ENCODE measurements around the gene TBC1D1.

Gene TBC1D1

GRCh38 chr4:38099908-38100407, 209.1 kb downstream of the TBC1D1 start:
- Histone ChIP-seq H3K27me3 (ENCODE audit: control insufficient read depth, insufficient read depth, low read length) (no peaks in the 10 kb centered on the region), H3K4me1 (ENCODE audit: control insufficient read depth, insufficient read depth, low read length) (no peaks in the 10 kb centered on the region), H3K36me3 (ENCODE audit: control insufficient read depth, insufficient read depth, low read length) (peaks cover 35% of the 10 kb centered on the region), H3K9me3 (ENCODE audit: control insufficient read depth, insufficient read depth, low read depth, low read length) (no peaks in the 10 kb centered on the region), H3K4me3 (ENCODE audit: low read depth, low read length) (no peak overlapping the region), H3K27ac (ENCODE audit: low read depth, low read length) (no peak overlapping the region), H3K9ac (ENCODE audit: low read length) (no peak overlapping the region)

DNA sequence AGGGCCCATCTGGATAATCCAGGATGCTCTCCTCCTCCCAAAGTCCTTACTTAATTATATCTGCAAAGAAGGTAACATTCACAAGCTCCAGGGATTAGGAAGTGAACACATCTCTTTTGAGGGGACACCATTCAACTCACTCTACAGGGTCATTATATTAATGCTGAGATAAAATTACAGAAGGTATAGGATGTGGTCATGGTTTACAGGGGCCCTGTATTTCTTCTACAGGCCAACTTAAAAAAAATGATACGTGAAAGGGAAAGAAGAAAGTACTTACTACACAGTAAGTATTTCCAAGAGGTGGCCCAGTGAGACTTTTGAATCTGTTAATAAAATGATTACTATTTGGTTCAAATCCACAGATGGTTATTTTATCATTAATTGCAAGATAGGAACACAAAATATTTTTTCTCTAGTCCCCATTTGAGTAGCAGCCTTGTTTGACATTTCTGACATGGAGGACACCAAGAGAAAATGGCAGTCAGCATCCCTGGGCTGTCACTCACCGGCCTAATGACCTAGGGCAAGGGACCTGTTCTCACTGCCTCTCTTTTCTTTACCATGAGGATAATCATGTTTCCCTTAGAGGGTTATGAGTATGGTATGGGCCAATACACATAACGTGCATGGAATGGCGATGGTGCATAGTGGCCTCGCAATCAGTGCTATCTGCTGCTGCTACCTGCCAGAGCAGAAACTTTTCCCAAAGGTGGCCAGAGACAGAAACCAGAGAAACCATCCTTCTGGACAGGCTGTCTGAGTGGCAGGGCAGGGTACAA, 209.8 kb downstream of the TBC1D1 start:
- Histone ChIP-seq H3K9ac (ENCODE audit: low read length) (no peak overlapping the region), H3K9me3 (ENCODE audit: control insufficient read depth, insufficient read depth, low read depth, low read length) (no peaks in the 10 kb centered on the region), H3K27me3 (ENCODE audit: control insufficient read depth, insufficient read depth, low read length) (no peaks in the 10 kb centered on the region), H3K36me3 (ENCODE audit: control insufficient read depth, insufficient read depth, low read length) (peaks cover 40% of the 10 kb centered on the region), H3K27ac (ENCODE audit: low read depth, low read length) (no peak overlapping the region), H3K4me1 (ENCODE audit: control insufficient read depth, insufficient read depth, low read length) (no peaks in the 10 kb centered on the region), H3K4me3 (ENCODE audit: low read depth, low read length) (no peak overlapping the region)

DNA sequence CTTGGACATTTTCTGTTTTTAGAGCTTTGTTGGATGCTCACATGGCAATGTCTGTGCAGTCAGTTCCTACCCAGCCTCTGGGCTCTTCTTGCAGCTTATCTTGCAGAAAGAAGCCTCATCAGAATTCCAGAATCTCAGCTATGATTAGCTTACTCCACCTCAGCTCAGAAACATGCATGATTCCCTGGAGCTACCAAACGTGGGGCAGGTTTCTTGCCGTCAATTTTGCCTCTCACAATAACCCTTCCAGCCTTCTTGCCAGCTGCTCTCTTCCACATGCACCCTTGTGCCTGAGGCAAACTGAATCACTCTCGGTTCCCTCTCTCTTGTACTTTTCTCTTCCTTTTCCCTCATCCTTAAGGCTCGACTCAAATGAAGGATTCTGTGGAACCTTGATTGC, 210.7 kb downstream of the TBC1D1 start:
- no peaks in the 10 kb centered on the region for H3K27me3 ChIP-seq (ENCODE audit: control insufficient read depth, insufficient read depth, low read length)
- H3K4me1 ChIP-seq (ENCODE audit: control insufficient read depth, insufficient read depth, low read length) = peaks cover 2% of the 10 kb centered on the region; the same call in 1 of the 2 replicates
- no peaks in the 10 kb centered on the region for H3K9me3 ChIP-seq (ENCODE audit: control insufficient read depth, insufficient read depth, low read depth, low read length)
- H3K4me3 ChIP-seq (ENCODE audit: low read depth, low read length) = no peak overlapping the region
- peaks cover 39% of the 10 kb centered on the region for H3K36me3 ChIP-seq (ENCODE audit: control insufficient read depth, insufficient read depth, low read length)
- H3K9ac ChIP-seq (ENCODE audit: low read length) = no peak overlapping the region
- H3K27ac ChIP-seq (ENCODE audit: low read depth, low read length) = no peak overlapping the region

- H3K9ac ChIP-seq (ENCODE audit: low read length) = no peak overlapping the region
- H3K4me1 ChIP-seq (ENCODE audit: control insufficient read depth, insufficient read depth, low read length) = peaks cover 2% of the 10 kb centered on the region; the same call in 1 of the 2 replicates
- H3K4me3 ChIP-seq (ENCODE audit: low read depth, low read length) = no peak overlapping the region
- H3K36me3 ChIP-seq (ENCODE audit: control insufficient read depth, insufficient read depth, low read length) = peaks cover 43% of the 10 kb centered on the region
- no peaks in the 10 kb centered on the region for H3K27me3 ChIP-seq (ENCODE audit: control insufficient read depth, insufficient read depth, low read length)
- no peak overlapping the region for H3K27ac ChIP-seq (ENCODE audit: low read depth, low read length)
- no peaks in the 10 kb centered on the region for H3K9me3 ChIP-seq (ENCODE audit: control insufficient read depth, insufficient read depth, low read depth, low read length)
Measured at GRCh38 chr4:38102957-38103588, 212.2 kb downstream of the TBC1D1 start.

DNA sequence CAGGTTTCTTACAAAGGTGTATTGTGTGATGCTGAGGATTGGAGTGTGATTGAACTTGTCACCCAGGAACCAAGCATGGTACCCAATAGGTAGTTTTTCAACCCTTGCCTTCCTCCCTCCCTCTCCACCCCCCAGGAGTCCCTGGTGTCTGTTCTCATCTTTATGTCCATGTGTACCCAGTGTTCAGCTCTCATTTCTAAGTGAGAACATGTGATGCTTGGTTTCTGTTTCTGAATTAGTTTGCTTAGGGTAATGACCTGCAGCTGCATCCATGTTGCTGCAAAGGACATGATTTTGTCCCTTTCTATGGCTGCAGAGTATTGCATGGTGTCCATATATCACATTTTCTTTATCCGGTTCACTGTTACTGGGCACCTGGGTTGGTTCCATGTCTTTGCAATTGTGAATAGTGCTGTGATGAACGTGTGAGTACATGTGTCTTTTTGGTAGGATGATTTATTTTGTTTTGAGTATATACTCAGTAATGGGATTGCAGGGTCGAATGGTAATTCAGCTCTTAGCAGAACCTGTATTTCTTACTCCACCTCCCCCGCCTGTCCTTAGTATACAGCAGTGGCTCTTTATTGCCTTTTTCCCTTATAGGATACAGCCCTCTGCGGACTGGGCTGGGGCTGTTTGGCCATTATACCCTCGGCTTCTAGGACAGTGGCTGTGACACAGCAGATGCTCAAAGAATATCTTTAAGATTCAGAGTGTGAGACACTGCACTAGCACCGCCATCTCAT, 214.8 kb downstream of the TBC1D1 start:
- H3K9ac ChIP-seq (ENCODE audit: low read length) = no peak overlapping the region
- H3K4me1 ChIP-seq (ENCODE audit: control insufficient read depth, insufficient read depth, low read length) = peaks cover 7% of the 10 kb centered on the region; the same call in 1 of the 2 replicates
- H3K4me3 ChIP-seq (ENCODE audit: low read depth, low read length) = no peak overlapping the region
- H3K27ac ChIP-seq (ENCODE audit: low read depth, low read length) = no peak overlapping the region
- H3K27me3 ChIP-seq (ENCODE audit: control insufficient read depth, insufficient read depth, low read length) = no peaks in the 10 kb centered on the region
- H3K36me3 ChIP-seq (ENCODE audit: control insufficient read depth, insufficient read depth, low read length) = peaks cover 43% of the 10 kb centered on the region
- no peaks in the 10 kb centered on the region for H3K9me3 ChIP-seq (ENCODE audit: control insufficient read depth, insufficient read depth, low read depth, low read length)

- H3K4me3 ChIP-seq (ENCODE audit: low read depth, low read length) = no peak overlapping the region
- peaks cover 47% of the 10 kb centered on the region for H3K36me3 ChIP-seq (ENCODE audit: control insufficient read depth, insufficient read depth, low read length)
- H3K27ac ChIP-seq (ENCODE audit: low read depth, low read length) = no peak overlapping the region
- H3K4me1 ChIP-seq (ENCODE audit: control insufficient read depth, insufficient read depth, low read length) = peaks cover 7% of the 10 kb centered on the region; the same call in 1 of the 2 replicates
- no peaks in the 10 kb centered on the region for H3K27me3 ChIP-seq (ENCODE audit: control insufficient read depth, insufficient read depth, low read length)
- H3K9me3 ChIP-seq (ENCODE audit: control insufficient read depth, insufficient read depth, low read depth, low read length) = no peaks in the 10 kb centered on the region
- no peak overlapping the region for H3K9ac ChIP-seq (ENCODE audit: low read length)
Measured at GRCh38 chr4:38106311-38106710, 215.4 kb downstream of the TBC1D1 start.

DNA sequence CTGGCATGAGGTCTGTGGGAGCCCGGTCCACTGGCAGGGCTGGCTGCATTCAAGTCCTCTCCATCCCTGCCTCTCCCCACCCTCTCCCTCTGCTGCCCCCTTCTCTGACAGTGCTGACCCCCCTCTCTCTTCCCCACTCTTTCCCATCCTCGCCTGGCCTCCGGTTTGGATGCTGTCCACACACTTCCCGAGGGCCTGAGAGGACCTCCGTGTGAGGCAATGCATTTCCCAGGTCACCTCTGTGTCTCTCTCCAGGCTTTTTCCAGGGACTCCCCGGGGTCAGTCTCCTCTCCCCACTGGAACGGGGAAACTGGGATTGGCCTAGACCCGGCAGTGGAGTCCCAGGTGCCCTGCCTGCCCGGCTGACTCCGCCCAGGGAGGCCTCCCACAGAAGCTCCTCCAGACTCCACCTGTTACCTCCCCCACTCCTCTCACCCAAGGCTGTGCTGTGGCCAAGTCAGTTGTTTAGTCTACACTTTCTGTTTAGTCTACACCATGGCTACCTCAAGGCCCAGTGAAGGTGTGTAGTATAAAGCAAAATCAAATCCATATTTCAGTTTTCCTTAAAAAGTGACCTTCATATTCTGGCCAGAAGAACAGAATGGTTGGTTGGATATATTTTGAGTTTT, 216.1 kb downstream of the TBC1D1 start:
- Histone ChIP-seq H3K27ac (ENCODE audit: low read depth, low read length) (no peak overlapping the region), H3K27me3 (ENCODE audit: control insufficient read depth, insufficient read depth, low read length) (no peaks in the 10 kb centered on the region), H3K4me3 (ENCODE audit: low read depth, low read length) (no peak overlapping the region), H3K4me1 (ENCODE audit: control insufficient read depth, insufficient read depth, low read length) (peaks cover 7% of the 10 kb centered on the region; the same call in 1 of the 2 replicates), H3K36me3 (ENCODE audit: control insufficient read depth, insufficient read depth, low read length) (peaks cover 47% of the 10 kb centered on the region), H3K9ac (ENCODE audit: low read length) (no peak overlapping the region), H3K9me3 (ENCODE audit: control insufficient read depth, insufficient read depth, low read depth, low read length) (no peaks in the 10 kb centered on the region)

GRCh38 chr4:38107818-38108217, 216.9 kb downstream of the TBC1D1 start:
- Histone ChIP-seq H3K27ac (ENCODE audit: low read depth, low read length) (no peak overlapping the region), H3K4me3 (ENCODE audit: low read depth, low read length) (no peak overlapping the region), H3K9ac (ENCODE audit: low read length) (no peak overlapping the region), H3K36me3 (ENCODE audit: control insufficient read depth, insufficient read depth, low read length) (peaks cover 42% of the 10 kb centered on the region), H3K4me1 (ENCODE audit: control insufficient read depth, insufficient read depth, low read length) (peaks cover 11% of the 10 kb centered on the region), H3K27me3 (ENCODE audit: control insufficient read depth, insufficient read depth, low read length) (no peaks in the 10 kb centered on the region), H3K9me3 (ENCODE audit: control insufficient read depth, insufficient read depth, low read depth, low read length) (no peaks in the 10 kb centered on the region)

- Histone ChIP-seq H3K4me3 (ENCODE audit: low read depth, low read length) (no peak overlapping the region), H3K4me1 (ENCODE audit: control insufficient read depth, insufficient read depth, low read length) (peaks cover 25% of the 10 kb centered on the region), H3K36me3 (ENCODE audit: control insufficient read depth, insufficient read depth, low read length) (peaks cover 31% of the 10 kb centered on the region), H3K9me3 (ENCODE audit: control insufficient read depth, insufficient read depth, low read depth, low read length) (no peaks in the 10 kb centered on the region), H3K9ac (ENCODE audit: low read length) (no peak overlapping the region), H3K27ac (ENCODE audit: low read depth, low read length) (no peak overlapping the region), H3K27me3 (ENCODE audit: control insufficient read depth, insufficient read depth, low read length) (no peaks in the 10 kb centered on the region)
Measured at GRCh38 chr4:38109370-38109769, 218.5 kb downstream of the TBC1D1 start.

DNA sequence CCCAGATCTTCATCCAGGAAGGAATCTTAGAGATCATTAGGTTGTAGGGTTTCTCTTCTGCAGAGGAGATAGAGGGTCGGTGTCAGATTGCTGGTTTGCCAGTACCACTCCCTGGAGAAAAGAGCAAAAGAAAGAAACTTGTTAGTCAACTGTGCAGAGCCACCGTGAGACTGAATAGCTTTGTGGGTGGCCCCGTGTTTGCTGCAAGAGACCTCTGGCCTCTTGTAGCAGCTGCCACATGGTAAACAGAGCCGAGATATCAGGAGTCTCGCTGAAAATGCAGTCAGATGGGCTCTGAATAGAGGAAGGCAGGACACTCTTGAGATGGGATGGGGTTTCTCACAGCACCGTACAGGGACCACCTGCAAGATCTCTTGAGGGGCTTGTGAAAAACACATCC, 219.0 kb downstream of the TBC1D1 start:
- Histone ChIP-seq H3K9me3 (ENCODE audit: control insufficient read depth, insufficient read depth, low read depth, low read length) (no peaks in the 10 kb centered on the region), H3K27me3 (ENCODE audit: control insufficient read depth, insufficient read depth, low read length) (no peaks in the 10 kb centered on the region), H3K27ac (ENCODE audit: low read depth, low read length) (no peak overlapping the region), H3K4me1 (ENCODE audit: control insufficient read depth, insufficient read depth, low read length) (peaks cover 30% of the 10 kb centered on the region), H3K36me3 (ENCODE audit: control insufficient read depth, insufficient read depth, low read length) (peaks cover 30% of the 10 kb centered on the region), H3K4me3 (ENCODE audit: low read depth, low read length) (no peak overlapping the region), H3K9ac (ENCODE audit: low read length) (no peak overlapping the region)
